Erythroblast (primary cell): ENCODE results near the gene SCN3A.

Experiments
- GATA1 ChIP-seq: IDR thresholded peaks from 2 replicates; pipeline ENCODE4 v1.6.1; 2011; ENCODE audit warnings: low read depth, mild to moderate bottlenecking, control low read depth, low read length, moderate library complexity
- POLR2A ChIP-seq: IDR thresholded peaks from 2 replicates; pipeline ENCODE4 v1.6.1; 2011; ENCODE audit warnings: mild to moderate bottlenecking, low read length

GRCh38 chr2:165079432-165079831, 124.4 kb downstream of the SCN3A start:
- TF ChIP-seq POLR2A (no peak), GATA1 (no peak)
